Vagina (tissue), 2 donors: Measurements from ENCODE around the gene KCP. TPM values are rescaled to one million over a fixed set of nuclear protein-coding genes. Genes with fewer than 3 reads are reported as not detected.
A peak's percentile ranks its signal among the peaks of the same experiment; 100 is the strongest.

Experiments
- DNase-seq, 2 donors: peaks; one replicate each; pipeline ENCODE4 v3.0.0-alpha.2; 2017; ENCODE audit errors: extremely low spot score in 2 of 2
- H3K27ac ChIP-seq: fragments of 200-600 bp; sonication (generic); one replicate; pipeline ENCODE4 v1.5.1; 2019
- H3K27me3 ChIP-seq: fragments of 200-600 bp; sonication (generic); one replicate; pipeline ENCODE4 v1.5.1; 2019
- H3K36me3 ChIP-seq, 2 donors: fragments of 200-600 bp; sonication (generic); one replicate each; pipeline ENCODE4 v1.5.1; 2017 to 2019
- H3K4me1 ChIP-seq: fragments of 200-600 bp; sonication (generic); one replicate; pipeline ENCODE4 v1.5.1; 2019
- H3K4me3 ChIP-seq, 2 donors: fragments of 200-600 bp; sonication (generic); 1 replicate in 1 of 2; 2 replicates in 1 of 2; pipeline ENCODE4 v1.5.1; 2016 to 2019
- H3K9me3 ChIP-seq: fragments of 200-600 bp; sonication (generic); one replicate; pipeline ENCODE4 v1.5.1; 2019
- CTCF ChIP-seq, 3 experiments: fragments of 450-650 bp in 2 of 3; fragments of 200-600 bp in 1 of 3; sonication (generic) in 1 of 3; IDR thresholded peaks; one replicate each; pipeline ENCODE4 v1.5.1; 2017 to 2019; ENCODE audit warnings: antibody characterized with exemption in 3 of 3, mild to moderate bottlenecking in 2 of 3, moderate library complexity in 2 of 3
- POLR2A ChIP-seq, 2 donors: fragments of 450-650 bp; IDR thresholded peaks; one replicate each; pipeline ENCODE4 v1.6.1; 2017; ENCODE audit warnings: antibody characterized with exemption in 2 of 2, mild to moderate bottlenecking in 2 of 2, moderate library complexity in 2 of 2
- POLR2AphosphoS5 ChIP-seq, 2 donors: sonication (generic); formaldehyde crosslinking; IDR thresholded peaks; one replicate each; pipeline ENCODE4 v1.9.0; 2017; ENCODE audit warnings: antibody characterized with exemption in 2 of 2, mild to moderate bottlenecking in 2 of 2, low read depth in 1 of 2; ENCODE audit not compliant: insufficient read depth in 1 of 2
- intact Hi-C: fragments of 100-400 bp; cut with DNase I; formaldehyde crosslinking; loops from one replicate; pipeline ENCODE4 v1.15.1; 2023
- total RNA-seq: library from RNA; depleted of rRNA; stranded (reverse); fragments of >200 nt; gene quantifications from one replicate; pipeline ENCODE4 v1.2.3, GENCODE V29; 2016

Gene KCP
- total RNA-seq, 1 donor from 2014 or later: 1.2 TPM

GRCh38 chr7:128912281-128912680 is 1.8 kb upstream of the KCP start:
- Histone ChIP-seq H3K9me3 (no peaks in the 10 kb centered on the region), H3K4me1 (peaks cover 30% of the 10 kb centered on the region), H3K36me3 (no peaks in the 10 kb centered on the region), H3K27me3 (no peaks in the 10 kb centered on the region), H3K27ac (no peak overlapping the region), H3K4me3 (no peak overlapping the region)
- no peak for DNase-seq
- intact Hi-C loops: loop anchor here (10.0 kb wide), 1 partner anchor 173 kb away; no protein-coding TSS in a partner anchor
- TF ChIP-seq POLR2AphosphoS5 (IDR thresholded peaks at IDR 0.05; ENCODE audit: insufficient read depth in 1 of 2, low read depth in 1 of 2) (no peak), POLR2A (IDR thresholded peaks at IDR 0.05) (no peak), CTCF (IDR thresholded peaks at IDR 0.05) (no peak)

GRCh38 chr7:128911423-128912031 is 1.0 kb upstream of the KCP start:
- Histone ChIP-seq H3K27me3 (no peaks in the 10 kb centered on the region), H3K27ac (no peak overlapping the region)
- DNase-seq: no peak

GRCh38 chr7:128909625-128910568 is 612 bp downstream of the KCP start:
- H3K4me3 ChIP-seq: peak overlapping the region; percentile 10 to 40

More at GRCh38 chr7:128911423-128912031, 1.0 kb upstream of the KCP start:
- Histone ChIP-seq H3K9me3 (no peaks in the 10 kb centered on the region), H3K36me3 (no peaks in the 10 kb centered on the region), H3K4me3 (no peak overlapping the region), H3K4me1 (peaks cover 30% of the 10 kb centered on the region)
- TF ChIP-seq POLR2AphosphoS5 (IDR thresholded peaks at IDR 0.05; ENCODE audit: insufficient read depth in 1 of 2, low read depth in 1 of 2): no peak
- no peak for TF ChIP-seq POLR2A (IDR thresholded peaks at IDR 0.05)
- no peak for TF ChIP-seq CTCF (IDR thresholded peaks at IDR 0.05)
- intact Hi-C loops: loop anchor here (10.0 kb wide), 1 partner anchor 173 kb away; no protein-coding TSS in a partner anchor

GRCh38 chr7:128908750-128909624 is 1.5 kb downstream of the KCP start:
- no peaks in the 10 kb centered on the region for H3K27me3 ChIP-seq
- H3K4me1 ChIP-seq: peaks cover 14% of the 10 kb centered on the region
- peak overlapping the region; percentile 10 to 40 for H3K4me3 ChIP-seq
- no peak overlapping the region for H3K27ac ChIP-seq
- intact Hi-C loops: no loop called here
- no peaks in the 10 kb centered on the region for H3K36me3 ChIP-seq
- H3K9me3 ChIP-seq: no peaks in the 10 kb centered on the region
- DNase-seq: no peak
- no peak for TF ChIP-seq CTCF (IDR thresholded peaks at IDR 0.05)

More at GRCh38 chr7:128909625-128910568, 612 bp downstream of the KCP start:
- no peak overlapping the region for H3K27ac ChIP-seq
- TF ChIP-seq POLR2A (IDR thresholded peaks at IDR 0.05): no peak
- no peak for TF ChIP-seq CTCF (IDR thresholded peaks at IDR 0.05)
- peak in 1 of 2 donors; percentile 10 for TF ChIP-seq POLR2AphosphoS5 (IDR thresholded peaks at IDR 0.05; ENCODE audit: insufficient read depth in 1 of 2, low read depth in 1 of 2)
- no peak for DNase-seq
- no peaks in the 10 kb centered on the region for H3K36me3 ChIP-seq
- peaks cover 17% of the 10 kb centered on the region for H3K4me1 ChIP-seq
- no peaks in the 10 kb centered on the region for H3K9me3 ChIP-seq
- intact Hi-C loops: loop anchor here (10.0 kb wide), 1 partner anchor 175 kb away; no protein-coding TSS in a partner anchor
- H3K27me3 ChIP-seq: no peaks in the 10 kb centered on the region
